PC-9 (cell line): ENCODE measurements around the gene UIMC1. TPM values are rescaled to one million over a fixed set of nuclear protein-coding genes. Genes with fewer than 3 reads are reported as not detected.

Source experiments
- BruUV-seq: library from RNA; stranded (reverse); fragments of 400-500 nt; replicated peaks from 2 replicates; lab custom pipeline; 2021; lab: Mats Ljungman, UMichigan
- CTCF ChIA-PET: fragments of 300-600 bp; sonication (Branson Sonifier 250); formaldehyde crosslinking; loops from one replicate; lab custom pipeline; 2022; ENCODE audit warnings: antibody characterized with exemption; lab: Charles Lee
- POLR2A ChIA-PET: fragments of 300-600 bp; sonication (Branson Sonifier 250); formaldehyde crosslinking; loops from one replicate; lab custom pipeline; 2022; ENCODE audit warnings: antibody characterized with exemption; ENCODE audit not compliant: unreplicated experiment; lab: Charles Lee
- DNase-seq, 2 experiments: peaks; one replicate each; pipeline versions ENCODE4 v3.0.0 to v3.0.0-alpha.2; 2015 to 2022; ENCODE audit warnings: mixed read lengths in 1 of 2
- H2AFZ ChIP-seq: fragments of 200-600 bp; sonication (generic); 2 replicates; pipeline ENCODE4 v1.8.1; 2017; ENCODE audit warnings: antibody characterized with exemption
- H3F3A ChIP-seq: fragments of 200-600 bp; sonication (generic); 2 replicates; pipeline ENCODE4 v1.8.1; 2017; ENCODE audit warnings: antibody characterized with exemption, mild to moderate bottlenecking, low read depth; ENCODE audit not compliant: insufficient read depth
- H3K27ac ChIP-seq: fragments of 200-600 bp; sonication (generic); 2 replicates; pipeline ENCODE4 v1.6.1; 2016; ENCODE audit warnings: mixed run types
- H3K27me3 ChIP-seq: fragments of 200-600 bp; sonication (generic); 2 replicates; pipeline ENCODE4 v1.6.1; 2016; ENCODE audit warnings: low read depth, mixed run types; ENCODE audit not compliant: insufficient read depth
- H3K36me3 ChIP-seq: fragments of 200-600 bp; sonication (generic); 2 replicates; pipeline ENCODE4 v1.6.1; 2016; ENCODE audit warnings: low read depth, mixed run types
- H3K4me1 ChIP-seq: fragments of 200-600 bp; sonication (generic); replicated peaks from 2 replicates; pipeline ENCODE4 v1.6.1; 2016; ENCODE audit warnings: mixed run types; ENCODE audit not compliant: insufficient read depth
- H3K4me2 ChIP-seq: fragments of 200-600 bp; sonication (generic); 2 replicates; pipeline ENCODE4 v1.6.1; 2017; ENCODE audit warnings: mixed run types
- H3K4me3 ChIP-seq: fragments of 200-600 bp; sonication (generic); 2 replicates; pipeline ENCODE4 v1.6.1; 2016; ENCODE audit warnings: mixed run types
- H3K79me2 ChIP-seq: fragments of 200-600 bp; sonication (generic); 2 replicates; pipeline ENCODE4 v1.6.1; 2017; ENCODE audit warnings: low read depth, mixed run types
- H3K9me2 ChIP-seq: fragments of 200-600 bp; sonication (generic); 2 replicates; pipeline ENCODE4 v1.8.1; 2017; ENCODE audit warnings: mild to moderate bottlenecking; ENCODE audit not compliant: insufficient read depth
- H3K9me3 ChIP-seq: fragments of 200-600 bp; sonication (generic); 2 replicates; pipeline ENCODE4 v1.8.1; 2016; ENCODE audit warnings: low read depth; ENCODE audit not compliant: insufficient read depth
- H4K20me1 ChIP-seq: fragments of 200-600 bp; sonication (generic); 2 replicates; pipeline ENCODE4 v1.8.1; 2017; ENCODE audit not compliant: insufficient read depth
- CTCF ChIP-seq: fragments of 200-600 bp; sonication (generic); conservative IDR thresholded peaks from 2 replicates; pipeline ENCODE4 v1.6.1; 2017; ENCODE audit warnings: mixed run types, antibody characterized with exemption, mild to moderate bottlenecking, moderate library complexity
- EZH2 ChIP-seq: fragments of 200-600 bp; sonication (generic); IDR thresholded peaks from 2 replicates; pipeline ENCODE4 v1.8.0; 2017; ENCODE audit warnings: antibody characterized with exemption, low read depth
- intact Hi-C: fragments of 100-400 bp; cut with micrococcal nuclease; formaldehyde crosslinking; loops from one replicate; pipeline ENCODE4 v1.10.0; 2022; ENCODE audit not compliant: unreplicated experiment
- total RNA-seq: library from RNA; stranded (reverse); gene quantifications from 2 replicates; pipeline ENCODE4 v1.2.3, GENCODE V29; 2021

Gene UIMC1
- total RNA-seq, 1 experiment from 2014 or later: 48.3 TPM

GRCh38 chr5:176934309-176934930 lies 72.2 kb downstream of the UIMC1 start:
- Histone ChIP-seq H3K27ac (no peak overlapping the region), H3K4me3 (no peak overlapping the region), H3K4me1 (no peaks in the 10 kb centered on the region), H2AFZ (no peak overlapping the region), H4K20me1 (no peaks in the 10 kb centered on the region), H3K4me2 (no peak overlapping the region), H3K9me3 (no peaks in the 10 kb centered on the region), H3F3A (peaks cover 8% of the 10 kb centered on the region; the same call in 1 of the 2 replicates), H3K9me2 (no peaks in the 10 kb centered on the region), H3K27me3 (no peaks in the 10 kb centered on the region), H3K79me2 (no peaks in the 10 kb centered on the region), H3K36me3 (peaks cover 7% of the 10 kb centered on the region; the same call in 1 of the 2 replicates)
- TF ChIP-seq EZH2: no peak
- TF ChIP-seq CTCF: no peak
- CTCF ChIA-PET: no interaction called here
- DNase-seq: no peak
- POLR2A ChIA-PET: no interaction called here
- BruUV-seq: no TSS peak
- intact Hi-C loops: no loop called here

GRCh38 chr5:176929654-176930053 lies 76.9 kb downstream of the UIMC1 start:
- peaks cover 16% of the 10 kb centered on the region; the same call in 1 of the 2 replicates for H3F3A ChIP-seq
- intact Hi-C loops: no loop called here
- ChIA-PET POLR2A (no interaction called here), CTCF (no interaction called here)
- DNase-seq: peak in 1 of 2 experiments; percentile 15
- H3K9me2 ChIP-seq: no peaks in the 10 kb centered on the region
- H3K9me3 ChIP-seq: no peaks in the 10 kb centered on the region
- 0 out of 2 replicates have a peak, but pooled peaks cover 4% of the 10 kb centered on the region for H3K79me2 ChIP-seq
- H3K27me3 ChIP-seq: no peaks in the 10 kb centered on the region
- no peak overlapping the region for H3K4me3 ChIP-seq
- BruUV-seq: no TSS peak
- H2AFZ ChIP-seq: no peak overlapping the region
- H3K27ac ChIP-seq: no peak overlapping the region
- TF ChIP-seq CTCF: no peak
- no peak for TF ChIP-seq EZH2
- H3K36me3 ChIP-seq: peaks cover 7% of the 10 kb centered on the region; the same call in 1 of the 2 replicates
- H3K4me2 ChIP-seq: no peak overlapping the region
- no peaks in the 10 kb centered on the region for H4K20me1 ChIP-seq
- H3K4me1 ChIP-seq: peaks cover 13% of the 10 kb centered on the region

- no peaks in the 10 kb centered on the region for H3K27me3 ChIP-seq
- POLR2A ChIA-PET: interaction anchor here (0.7 kb wide), 1 partner anchor 94 kb away, joined by 15 read pairs; no protein-coding TSS in a partner anchor
- no peak for TF ChIP-seq EZH2
- TF ChIP-seq CTCF: no peak
- H4K20me1 ChIP-seq: no peaks in the 10 kb centered on the region
- no peak overlapping the region for H3K4me3 ChIP-seq
- intact Hi-C loops: no loop called here
- peak; percentile 7 to 46 for DNase-seq
- CTCF ChIA-PET: interaction anchor here (0.6 kb wide), 2 partner anchors 133 to 1411 kb away, joined by 3 to 4 read pairs; no protein-coding TSS in a partner anchor
- 0 out of 2 replicates have a peak, but pooled peaks cover 4% of the 10 kb centered on the region for H3K79me2 ChIP-seq
- H2AFZ ChIP-seq: no peak overlapping the region
- H3K9me3 ChIP-seq: no peaks in the 10 kb centered on the region
- peaks cover 7% of the 10 kb centered on the region; the same call in 1 of the 2 replicates for H3K36me3 ChIP-seq
- H3K9me2 ChIP-seq: no peaks in the 10 kb centered on the region
- peak overlapping the region; percentile 47; the same call in 1 of the 2 replicates for H3K27ac ChIP-seq
- peaks cover 13% of the 10 kb centered on the region for H3K4me1 ChIP-seq
- H3K4me2 ChIP-seq: no peak overlapping the region
- no TSS peak for BruUV-seq
- peaks cover 16% of the 10 kb centered on the region; the same call in 1 of the 2 replicates for H3F3A ChIP-seq
Measured at GRCh38 chr5:176927562-176927961, 79.0 kb downstream of the UIMC1 start.
